Renal cortical epithelial cell (primary cell): ENCODE measurements around the gene SLC35G6. TPM values are rescaled to one million over a fixed set of nuclear protein-coding genes. Genes with fewer than 3 reads are reported as not detected.
A peak's percentile ranks its signal among the peaks of the same experiment; 100 is the strongest.
"Not testable (repeated sequence)": the region's sequence is repeated elsewhere in the genome, so short reads cannot be mapped to it uniquely, and the experiment has no call there.

ENCODE experiments used
- DNase-seq: peaks from one replicate; pipeline ENCODE4 v3.0.0-alpha.2; 2011; ENCODE audit warnings: low read depth
- total RNA-seq: library from RNA; depleted of rRNA; stranded (reverse); fragments of >200 nt; gene quantifications from 2 replicates; pipeline ENCODE4 v1.2.3, GENCODE V29; 2014

Gene SLC35G6
- total RNA-seq, 1 donor from 2014 or later = not detected

DNA sequence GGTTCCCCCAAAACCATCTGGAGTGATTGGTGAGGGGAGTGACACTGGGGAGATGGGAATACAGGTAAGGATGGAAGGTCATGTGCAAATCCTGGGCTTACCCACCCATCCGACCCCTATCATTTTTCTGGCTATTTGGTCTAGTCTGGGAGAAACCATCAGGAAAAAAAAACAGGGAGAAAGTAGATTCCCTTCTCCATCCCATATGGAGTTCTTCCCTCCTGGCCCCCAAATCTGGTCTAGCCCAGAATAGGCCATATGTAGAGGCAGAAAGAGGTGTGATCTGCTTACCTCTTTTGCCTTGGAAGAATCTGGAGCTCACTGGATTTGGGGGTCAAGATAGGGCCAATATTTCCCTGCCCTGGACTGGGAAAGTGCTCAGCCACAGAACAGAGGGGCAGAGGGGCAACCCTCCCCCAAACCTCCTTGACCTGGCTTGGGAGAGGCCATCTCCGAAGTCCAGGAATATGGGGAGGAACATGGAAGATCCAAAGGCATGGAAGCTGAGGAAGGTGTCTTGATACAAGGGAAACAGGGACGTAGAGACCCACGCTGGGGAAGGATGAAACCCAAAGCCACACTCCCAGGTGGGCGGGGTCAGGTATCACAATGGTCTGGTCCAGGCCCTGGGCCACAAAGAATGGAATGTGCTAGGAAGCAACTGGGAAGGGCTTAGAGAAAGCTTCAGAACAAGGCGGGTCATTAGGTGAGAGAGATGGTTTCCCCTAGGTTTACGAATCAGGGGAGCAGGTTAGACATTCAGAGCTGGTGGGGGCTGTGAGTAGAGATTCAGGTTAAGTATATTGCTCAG, 20.2 kb upstream of the SLC35G6 start:
- no peak for DNase-seq

DNA sequence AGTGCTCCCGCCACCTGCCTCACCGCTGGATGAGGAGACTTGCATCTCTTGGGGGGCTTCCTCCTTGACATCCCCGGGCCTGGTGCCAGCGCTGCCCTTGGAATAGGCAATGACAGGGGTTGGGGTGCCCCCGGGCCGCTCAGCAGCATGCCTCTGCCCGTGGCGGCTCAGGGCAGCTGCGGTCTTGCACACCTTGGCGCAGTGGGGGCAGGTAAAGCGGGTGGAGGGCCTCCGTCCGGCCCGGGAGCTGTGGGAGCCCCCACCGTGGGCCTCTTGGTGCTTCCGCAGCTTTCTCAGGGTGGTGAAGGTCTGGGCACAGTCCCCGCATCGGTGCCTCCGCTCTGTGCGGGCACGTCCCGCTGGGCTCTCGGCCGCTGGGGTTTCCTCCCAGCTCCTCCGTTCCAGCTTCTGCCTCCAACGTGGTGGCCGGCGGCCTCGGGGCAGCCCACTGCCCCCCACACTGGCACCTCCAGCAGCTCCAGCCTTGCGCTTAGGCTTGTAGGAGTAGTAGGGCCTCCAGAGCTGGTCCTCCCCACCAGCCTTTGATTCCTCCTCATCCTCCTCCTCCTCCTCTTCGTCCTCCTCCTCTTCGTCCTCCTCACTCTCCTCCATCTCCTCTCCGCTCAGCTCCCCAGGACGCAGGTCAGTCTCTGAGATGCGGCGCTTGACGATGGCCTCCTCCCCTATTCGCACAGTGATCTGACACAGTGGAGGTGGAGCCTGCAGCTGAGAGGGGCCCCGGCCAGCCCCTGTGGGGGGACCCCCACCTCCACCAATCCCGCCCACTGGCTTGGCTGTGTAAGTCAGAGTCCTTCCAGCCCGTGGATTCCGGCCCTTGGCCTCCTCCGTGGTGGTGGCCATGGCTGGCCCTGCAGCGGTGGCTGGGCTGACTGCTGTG, 18.5 kb upstream of the SLC35G6 start:
- DNase-seq = no peak

DNA sequence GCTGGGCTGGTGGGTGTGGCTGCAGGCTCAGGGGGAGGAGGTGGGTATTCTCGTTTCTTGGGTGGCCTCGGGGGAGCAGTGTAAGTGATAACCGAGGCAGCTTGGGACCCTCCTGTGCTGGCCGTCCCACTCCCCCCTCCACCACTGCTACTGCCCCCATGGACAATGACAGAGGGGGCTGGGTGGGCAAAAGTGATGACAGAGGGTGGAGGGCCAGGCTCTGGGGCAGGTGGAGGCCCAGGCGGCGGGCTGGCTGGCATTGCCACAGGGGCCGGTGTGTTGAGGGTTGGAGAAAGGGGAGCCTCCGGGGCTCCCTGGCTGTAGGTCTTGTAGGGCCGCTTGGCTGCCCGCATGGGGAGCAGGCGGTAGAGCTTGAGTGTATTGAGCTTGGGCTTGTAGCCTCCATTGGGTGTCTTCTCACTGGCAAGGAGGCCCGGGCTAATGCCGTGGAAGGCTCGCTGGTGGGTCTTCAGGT, 17.8 kb upstream of the SLC35G6 start:
- no peak for DNase-seq

DNA sequence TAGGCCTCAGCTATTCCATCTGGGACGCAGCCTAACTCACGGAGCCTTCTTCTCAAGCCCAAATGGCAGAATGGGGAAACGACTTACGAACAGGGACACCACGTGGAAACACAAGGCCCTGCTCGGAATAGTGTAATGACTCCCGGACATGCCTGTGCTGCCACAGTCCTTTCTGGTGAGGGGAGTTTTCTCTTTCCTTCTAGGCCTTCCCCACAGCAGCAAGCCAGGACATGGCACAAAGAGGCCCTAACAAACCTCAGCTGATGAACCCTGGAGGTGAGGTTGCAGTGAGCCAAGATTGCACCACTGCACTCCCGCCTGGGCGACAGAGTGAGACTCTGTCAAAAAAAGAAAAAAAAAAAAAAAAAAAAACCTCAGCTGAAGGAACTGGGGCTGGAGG, 17.2 kb upstream of the SLC35G6 start:
- no peak for DNase-seq

DNA sequence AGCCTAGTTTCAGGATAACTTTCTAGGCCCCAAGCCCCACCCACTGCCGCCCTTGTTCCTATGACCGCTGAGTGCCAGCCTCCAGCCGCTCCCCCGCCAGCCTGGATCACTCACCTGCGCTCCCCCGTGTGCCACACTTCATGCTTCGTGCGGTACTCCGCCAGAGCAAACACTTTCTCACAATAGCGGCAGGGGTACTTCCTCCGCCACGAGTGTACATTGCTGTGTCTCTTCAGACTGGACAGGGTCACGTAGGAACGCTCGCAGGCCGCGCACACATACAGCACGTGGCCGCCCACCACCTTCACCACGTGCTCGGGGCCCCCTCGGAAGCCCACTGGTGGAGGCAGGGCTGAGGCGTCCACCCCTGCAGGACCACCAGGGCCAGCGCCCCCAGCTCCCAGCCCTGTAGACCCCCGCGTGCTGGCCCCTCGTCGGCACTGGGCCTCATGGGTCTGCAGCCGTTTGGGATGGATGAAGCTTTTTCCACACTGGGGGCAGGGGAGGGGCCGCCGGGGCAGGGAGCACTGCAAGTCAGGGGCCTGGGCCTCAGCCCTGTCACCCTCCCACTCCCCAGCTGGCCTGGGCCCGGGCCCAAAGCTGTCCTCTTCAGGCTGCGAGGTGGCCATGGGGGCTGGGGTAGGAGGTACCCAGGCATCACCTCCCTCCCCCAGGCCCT, 15.5 kb upstream of the SLC35G6 start:
- no peak for DNase-seq

DNA sequence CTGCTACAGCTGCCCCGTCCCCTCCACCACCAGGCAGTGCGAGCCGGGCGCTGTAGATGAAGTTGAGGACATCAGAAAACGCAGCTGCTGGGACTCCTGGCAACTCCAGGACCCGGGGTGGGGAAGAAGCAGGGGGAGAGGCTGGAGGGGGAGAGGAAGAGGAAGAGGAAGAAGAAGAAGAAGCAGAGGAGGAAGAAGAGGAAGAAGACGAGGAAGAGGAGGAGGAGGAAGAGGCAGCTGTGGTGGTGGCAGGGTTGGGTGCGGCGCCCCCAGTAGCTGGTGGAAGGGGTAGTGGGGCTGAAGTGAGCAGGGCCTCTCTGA, 15.0 kb upstream of the SLC35G6 start:
- no peak for DNase-seq

DNA sequence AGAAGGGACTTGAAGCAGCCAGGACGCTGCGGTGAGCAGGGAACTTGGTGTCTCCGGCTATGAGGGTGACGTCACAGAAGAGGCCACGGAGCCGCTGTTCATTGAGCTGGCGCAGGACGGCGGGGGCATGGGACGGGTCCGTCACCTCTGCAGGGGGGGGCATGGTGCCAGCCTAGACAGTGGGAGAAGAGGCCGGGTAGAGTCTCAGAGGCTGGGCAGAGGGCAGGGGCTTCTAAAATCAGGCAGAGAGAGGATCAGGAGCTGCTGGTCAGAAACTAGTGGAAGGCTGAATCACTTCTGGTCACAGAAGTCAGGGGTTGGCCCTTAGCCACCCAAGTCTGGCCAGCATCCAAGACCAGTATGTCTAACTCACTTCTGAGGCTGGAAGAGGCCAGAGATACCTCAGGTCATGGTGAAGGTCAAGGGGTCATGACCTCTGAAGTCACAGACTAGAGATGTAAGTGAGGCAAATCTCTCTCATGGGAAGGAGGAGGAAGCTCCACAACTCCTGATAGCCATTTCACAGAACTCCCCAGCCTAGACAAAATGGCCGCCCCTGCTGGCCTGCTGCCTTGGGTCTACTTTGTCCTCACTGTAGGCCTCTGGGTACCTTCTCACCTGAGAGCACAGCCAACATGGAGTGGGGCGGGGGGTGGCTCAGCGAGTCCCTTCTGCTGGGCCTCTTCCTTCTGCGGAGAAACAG, 14.5 kb upstream of the SLC35G6 start:
- DNase-seq = peak; percentile 55

DNA sequence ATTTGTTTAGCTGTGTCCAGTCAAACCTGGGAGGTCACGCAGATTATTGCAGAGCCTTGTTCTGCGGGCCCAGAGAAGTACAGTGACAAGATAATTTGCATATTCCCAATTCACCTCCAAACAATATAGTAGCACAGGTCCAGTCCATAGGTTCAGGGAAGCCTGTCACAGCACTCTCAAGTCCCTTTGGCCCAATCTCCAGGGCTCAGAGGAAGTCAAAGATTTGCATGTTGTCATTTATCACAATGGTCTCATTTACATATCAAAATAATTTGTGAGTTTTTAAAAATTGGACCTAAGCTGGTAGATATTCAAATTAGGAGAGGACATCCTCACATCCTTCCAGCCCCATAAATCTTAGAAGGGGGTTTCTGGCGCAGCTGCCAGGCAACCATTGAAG, 13.7 kb upstream of the SLC35G6 start:
- no peak for DNase-seq

DNA sequence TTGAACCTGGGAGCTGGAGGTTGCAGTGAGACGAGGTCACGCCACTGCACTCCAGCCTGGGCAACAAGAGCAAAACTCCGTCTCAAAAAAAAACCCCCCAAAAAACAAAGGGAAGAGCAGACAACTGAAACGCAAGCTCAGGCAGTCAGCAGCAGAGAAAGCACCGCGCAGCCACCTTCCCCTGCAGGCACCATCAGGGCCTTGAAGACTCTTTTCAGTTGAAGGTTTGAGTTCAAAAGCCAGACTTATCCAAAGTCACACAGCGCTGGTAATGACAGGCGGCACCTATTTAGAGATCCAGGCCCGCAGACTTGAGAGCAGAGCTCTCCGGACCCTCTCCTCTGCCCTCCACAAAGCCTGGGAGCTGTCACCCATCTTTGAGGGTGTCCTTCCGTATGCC, 13.0 kb upstream of the SLC35G6 start:
- no peak for DNase-seq

DNA sequence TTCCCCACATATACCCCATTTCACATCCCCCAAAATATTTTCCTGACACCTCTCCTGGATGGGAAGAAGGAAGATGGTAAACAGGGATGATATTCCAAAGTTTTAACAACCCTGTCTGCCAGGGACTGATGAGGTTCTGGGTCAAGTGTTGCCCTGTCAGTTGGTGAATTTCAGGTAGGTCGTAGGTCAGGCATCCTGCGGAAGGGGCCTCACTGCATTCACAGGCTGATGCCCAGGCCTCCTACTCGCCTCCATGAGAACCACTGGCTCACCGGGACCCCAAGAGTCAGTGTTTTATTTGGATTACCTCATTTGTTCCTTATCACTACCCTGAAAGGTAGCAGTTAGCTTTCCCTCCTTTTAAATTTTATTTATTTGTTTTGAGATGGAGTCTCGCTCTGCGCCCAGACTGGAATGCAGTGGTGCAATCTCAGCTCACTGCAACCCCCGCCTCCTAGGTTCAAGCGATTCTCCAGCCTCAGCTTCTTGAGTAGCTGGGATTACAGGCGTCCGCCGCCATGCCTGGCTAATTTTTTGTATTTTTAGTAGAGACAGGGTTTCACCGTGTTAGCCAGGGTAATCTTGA, 12.3 kb upstream of the SLC35G6 start:
- no peak for DNase-seq

DNA sequence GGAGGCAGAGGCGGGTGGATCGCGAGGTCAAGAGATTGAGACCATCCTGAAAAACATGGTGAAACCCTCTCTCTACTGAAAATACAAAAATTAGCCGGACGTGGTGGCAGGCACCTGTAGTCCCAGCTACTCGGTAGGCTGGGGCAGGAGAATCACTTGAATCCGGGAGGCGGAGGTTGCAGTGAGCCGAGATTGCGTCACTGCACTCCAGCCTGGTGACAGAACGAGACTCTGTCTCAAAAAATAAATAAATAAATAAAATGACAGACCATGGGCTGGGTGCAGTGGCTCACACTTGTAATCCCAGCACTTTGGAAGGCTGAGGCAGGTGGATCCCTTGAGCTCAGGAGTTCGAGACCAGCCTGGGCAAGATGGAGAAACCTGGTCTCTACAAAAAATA, 11.4 kb upstream of the SLC35G6 start:
- not testable (repeated sequence) for DNase-seq

DNA sequence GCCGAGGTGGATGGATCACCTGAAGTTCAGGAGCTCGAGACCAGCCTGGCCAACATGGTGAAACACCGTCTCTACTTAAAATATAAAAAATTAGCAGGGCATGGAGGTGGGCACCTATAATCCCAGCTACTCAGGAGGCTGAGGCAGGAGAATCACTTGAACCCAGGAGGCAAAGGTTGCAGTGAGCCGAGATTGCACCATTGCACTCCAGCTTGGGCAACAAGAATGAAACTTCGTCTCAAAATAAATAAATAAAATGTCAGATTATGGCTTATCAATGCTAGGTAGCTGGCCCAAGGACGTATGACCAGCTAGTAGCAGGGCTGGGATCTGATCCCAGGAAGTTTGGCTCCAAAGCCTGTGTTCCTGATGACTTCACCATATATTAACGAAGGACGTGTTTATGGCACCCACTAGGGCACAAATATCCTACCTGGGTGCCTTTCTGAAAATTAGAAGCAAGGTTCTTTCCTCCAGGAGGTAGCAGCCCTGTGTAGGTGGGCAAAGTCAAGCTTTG, 10.7 kb upstream of the SLC35G6 start:
- not testable (repeated sequence) for DNase-seq

DNA sequence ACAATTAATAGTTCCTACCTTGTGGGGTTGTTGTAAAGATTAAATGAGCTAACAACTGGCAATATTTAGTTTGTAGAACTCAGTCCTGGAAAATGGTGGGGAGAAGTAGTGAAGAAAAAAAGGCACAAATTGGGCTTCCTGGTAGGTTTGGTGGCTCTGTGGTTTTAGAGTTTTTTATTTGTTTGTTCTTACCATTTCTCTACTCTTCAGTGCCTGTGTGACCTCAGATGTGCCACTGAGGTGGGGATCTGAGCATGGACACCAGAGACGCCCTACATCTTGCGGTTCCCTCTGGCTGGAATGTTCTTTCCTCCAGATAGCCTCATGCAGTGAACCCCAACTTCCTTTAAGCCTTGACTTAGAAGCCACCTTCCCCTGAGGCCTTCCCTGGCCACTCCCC, 9.5 kb upstream of the SLC35G6 start:
- no peak for DNase-seq

DNA sequence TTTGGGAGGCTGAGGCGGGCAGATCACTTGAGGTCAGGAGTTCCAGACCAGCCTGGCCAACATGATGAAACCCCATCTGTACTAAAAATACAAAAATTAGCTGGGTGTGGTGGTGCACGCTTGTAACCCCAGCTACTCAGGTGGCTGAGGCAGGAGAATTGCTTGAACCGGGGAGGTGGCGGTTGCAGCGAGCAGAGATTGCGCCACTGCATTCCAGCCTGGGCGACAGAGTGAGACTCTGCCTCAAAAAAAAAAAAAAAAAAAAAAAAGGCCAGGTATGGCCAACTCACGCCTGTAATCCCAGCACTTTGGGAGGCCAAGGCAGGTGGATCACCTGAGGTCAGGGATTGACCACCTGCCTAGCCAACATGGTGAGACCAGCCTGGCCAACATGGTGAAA, 6.5 kb upstream of the SLC35G6 start:
- not testable (repeated sequence) for DNase-seq

DNA sequence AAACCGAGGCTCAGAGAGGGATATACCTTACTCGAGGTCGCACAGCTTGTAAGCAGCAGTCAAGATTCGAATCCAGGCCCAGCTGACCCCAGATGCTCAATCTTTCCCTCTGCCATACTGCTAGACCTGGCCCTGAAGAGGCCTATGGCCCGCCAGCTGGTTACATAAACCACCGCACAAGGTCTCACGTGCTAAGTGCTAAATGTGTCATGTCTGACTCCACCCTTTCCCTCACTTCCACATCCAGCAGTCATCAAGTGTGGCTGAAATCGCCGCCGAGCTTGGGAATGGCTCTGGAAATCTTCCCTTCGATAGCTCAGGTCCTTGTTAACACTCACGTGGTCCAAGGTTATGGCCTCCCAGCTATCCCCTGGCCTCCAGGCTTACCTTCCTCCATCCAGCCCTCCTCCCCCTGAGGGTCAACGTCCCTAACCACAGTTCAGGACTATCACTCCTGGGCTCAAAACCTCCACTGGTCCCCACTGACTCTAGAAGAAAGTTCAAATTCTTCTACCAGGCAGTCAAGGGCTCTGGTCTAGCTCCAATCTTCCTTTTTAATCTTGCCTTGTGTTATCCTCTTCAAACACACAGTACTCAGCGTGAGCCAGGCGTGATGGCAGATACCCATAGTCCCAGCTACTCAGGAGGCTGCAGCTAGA, 5.4 kb upstream of the SLC35G6 start:
- DNase-seq = no peak

DNA sequence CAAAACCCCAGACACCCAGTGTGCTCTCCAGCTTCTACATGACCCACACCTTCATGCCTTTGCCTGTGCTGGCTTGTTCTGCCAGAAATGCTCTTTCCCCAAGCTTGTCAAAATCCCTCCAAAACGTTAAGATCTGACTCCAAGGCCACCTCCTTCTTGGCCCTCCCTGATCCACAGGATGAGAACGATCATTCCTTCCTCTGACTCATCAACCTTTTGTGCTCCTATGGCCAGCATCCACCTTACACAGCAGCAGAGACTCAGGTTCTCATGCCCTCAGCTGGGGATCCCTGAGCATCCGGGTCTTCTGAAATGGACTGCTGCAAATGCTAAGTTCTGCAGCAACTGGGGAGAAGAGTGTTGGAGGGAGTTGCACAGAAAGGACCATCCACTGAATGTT, 4.8 kb upstream of the SLC35G6 start:
- peak; percentile 56 for DNase-seq

DNA sequence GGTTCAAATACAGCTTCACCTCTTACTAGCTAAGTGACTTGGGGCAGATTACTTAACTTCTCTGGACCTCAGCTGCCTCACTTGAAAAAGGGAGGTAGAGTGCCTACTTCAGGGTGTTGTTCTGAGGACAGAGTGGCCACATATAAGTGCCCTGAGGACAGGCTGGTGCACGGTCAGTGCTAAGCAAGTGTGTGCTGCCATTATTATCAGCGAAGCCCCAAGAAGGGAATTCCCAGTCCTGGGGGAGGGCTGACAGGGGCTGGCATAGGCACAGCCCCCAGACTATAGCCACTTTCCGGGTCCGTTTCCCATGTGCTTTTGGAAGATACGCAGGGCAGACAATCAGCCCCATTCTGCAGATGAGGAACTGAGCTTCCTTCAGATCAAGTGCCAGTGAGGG, 4.3 kb upstream of the SLC35G6 start:
- no peak for DNase-seq

DNA sequence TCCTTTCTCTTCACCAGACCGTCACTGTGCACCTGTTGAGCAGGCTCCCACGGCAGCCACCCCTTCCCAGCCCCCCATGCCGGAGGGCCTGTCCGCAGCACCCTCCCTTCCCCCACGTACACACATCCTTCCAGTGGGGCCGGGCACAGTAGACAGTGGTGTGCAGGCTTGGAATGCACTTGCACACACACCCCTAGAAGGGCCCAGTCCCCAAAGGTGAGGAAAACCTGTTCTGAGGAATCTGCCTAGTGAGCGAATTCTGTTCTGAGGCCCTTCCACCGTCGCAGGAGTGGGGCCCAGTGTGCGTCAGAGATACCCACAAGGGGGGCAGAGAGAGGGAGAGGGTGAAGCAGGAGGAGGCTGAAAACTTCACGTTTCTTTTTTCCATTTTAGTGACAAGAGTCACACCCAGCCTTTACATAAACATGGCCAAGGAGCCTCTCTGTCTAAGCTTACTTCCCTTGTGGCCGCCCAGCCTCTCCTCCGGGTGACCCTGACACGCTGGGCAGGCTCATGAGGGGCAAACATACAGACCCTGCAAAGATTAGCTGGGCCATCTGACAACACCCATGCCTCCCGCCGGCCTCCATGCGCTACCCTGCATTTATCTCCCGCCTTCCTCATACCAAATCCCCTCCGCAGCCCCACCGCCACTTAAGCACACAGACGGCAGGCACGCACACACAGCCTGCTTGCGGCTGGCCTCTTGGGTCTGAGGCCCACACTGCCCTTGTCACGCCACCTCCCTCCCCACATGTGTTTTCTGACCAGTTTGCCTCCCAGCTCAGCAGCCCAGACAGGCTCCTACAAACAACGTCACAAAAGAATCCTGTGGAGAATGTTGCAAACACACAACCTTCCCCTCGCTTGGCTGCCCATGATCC, 3.6 kb upstream of the SLC35G6 start:
- peak; percentile 82 for DNase-seq
